ENCODE measurements around the gene DNASE1L3. TPM values are rescaled to one million over a fixed set of nuclear protein-coding genes. Genes with fewer than 3 reads are reported as not detected.
"Not testable (repeated sequence)": the region's sequence is repeated elsewhere in the genome, so short reads cannot be mapped to it uniquely, and the experiment has no call there.

The DNASE1L3 gene
- total RNA-seq, 4 donors from 2014 or later = 0.80 to 2.9 (median 2.2) TPM; not detected in 1

GRCh38 chr3:58249358-58250092 is 38.8 kb upstream of the DNASE1L3 start:
- Histone ChIP-seq H3K27ac (replicated peaks in 1 of 4) (peak overlapping the region in 2 of 4 donors; percentile 16 to 22), H3K4me1 (peaks cover 6 to 51% (median 40%) of the 10 kb centered on the region in 4 donors), H3K9me3 (no peaks in the 10 kb centered on the region), H3K27me3 (no peaks in the 10 kb centered on the region), H3K4me3 (no peak overlapping the region), H3K36me3 (no peaks in the 10 kb centered on the region)
- TF ChIP-seq POLR2A (IDR thresholded peaks at IDR 0.05; ENCODE audit: low read depth) (no peak), POLR2AphosphoS5 (IDR thresholded peaks at IDR 0.05) (no peak), CTCF (IDR thresholded peaks at IDR 0.05) (no peak), EP300 (IDR thresholded peaks at IDR 0.05) (no peak)
- DNase-seq (ENCODE audit: extremely low spot score) = no peak
- intact Hi-C loops (cut with DNase I) = no loop called here
- 63% methylated on average over 7 of the region's 7 CpGs for WGBS

DNA sequence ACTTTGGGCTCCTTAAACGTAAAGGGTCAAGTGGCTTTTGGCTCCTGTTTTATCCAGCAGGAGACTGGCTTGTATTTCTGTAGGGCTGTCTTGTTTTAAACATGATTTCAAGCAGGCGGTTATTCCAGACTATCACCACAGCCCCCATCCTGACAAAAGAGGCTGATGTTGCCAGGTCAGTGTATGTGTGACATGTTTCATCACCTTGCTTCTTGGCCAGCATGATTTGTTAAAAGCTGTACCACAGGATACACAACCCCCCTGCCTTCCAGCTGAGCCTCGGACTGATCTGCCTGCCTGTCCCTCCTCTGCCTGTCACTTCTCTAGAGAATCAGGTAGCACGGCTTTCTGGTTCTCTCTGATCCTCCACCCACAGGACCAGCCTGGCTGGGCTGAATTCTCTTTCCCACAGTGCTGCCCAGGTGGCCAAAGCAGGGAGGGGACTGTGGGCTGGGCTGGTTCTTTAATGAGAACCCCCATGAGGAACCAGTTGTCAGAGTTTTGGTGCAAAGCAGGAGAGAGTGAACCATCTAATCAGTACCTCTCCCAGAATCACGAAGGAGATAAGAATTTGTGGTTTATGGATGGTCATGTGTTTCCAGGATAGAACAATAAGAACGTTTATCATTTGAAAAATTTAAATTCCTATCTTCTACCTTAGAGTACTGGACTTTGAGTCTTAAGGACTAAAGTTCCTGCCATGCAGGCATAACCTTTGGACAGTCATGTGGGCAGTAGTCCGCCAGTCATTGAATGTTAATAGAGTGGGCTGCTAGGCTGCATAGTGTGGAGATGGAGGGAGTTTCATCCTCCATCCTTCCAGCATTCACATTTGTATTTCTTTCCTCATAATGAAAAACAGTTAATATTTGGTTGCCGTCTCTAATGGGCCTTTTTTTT is 35.6 kb upstream of the DNASE1L3 start:
- Histone ChIP-seq H3K36me3 (no peaks in the 10 kb centered on the region), H3K4me1 (peaks cover 6 to 27% (median 22%) of the 10 kb centered on the region in 4 donors), H3K9me3 (no peaks in the 10 kb centered on the region), H3K27ac (replicated peaks in 1 of 4) (no peak overlapping the region), H3K27me3 (no peaks in the 10 kb centered on the region), H3K4me3 (no peak overlapping the region)
- WGBS = 82% methylated on average over 8 of the region's 8 CpGs
- DNase-seq (ENCODE audit: extremely low spot score) = no peak
- no peak for TF ChIP-seq EP300 (IDR thresholded peaks at IDR 0.05)
- TF ChIP-seq POLR2A (IDR thresholded peaks at IDR 0.05; ENCODE audit: low read depth) = no peak
- TF ChIP-seq POLR2AphosphoS5 (IDR thresholded peaks at IDR 0.05) = no peak
- TF ChIP-seq CTCF (IDR thresholded peaks at IDR 0.05) = no peak
- intact Hi-C loops (cut with DNase I) = no loop called here

DNA sequence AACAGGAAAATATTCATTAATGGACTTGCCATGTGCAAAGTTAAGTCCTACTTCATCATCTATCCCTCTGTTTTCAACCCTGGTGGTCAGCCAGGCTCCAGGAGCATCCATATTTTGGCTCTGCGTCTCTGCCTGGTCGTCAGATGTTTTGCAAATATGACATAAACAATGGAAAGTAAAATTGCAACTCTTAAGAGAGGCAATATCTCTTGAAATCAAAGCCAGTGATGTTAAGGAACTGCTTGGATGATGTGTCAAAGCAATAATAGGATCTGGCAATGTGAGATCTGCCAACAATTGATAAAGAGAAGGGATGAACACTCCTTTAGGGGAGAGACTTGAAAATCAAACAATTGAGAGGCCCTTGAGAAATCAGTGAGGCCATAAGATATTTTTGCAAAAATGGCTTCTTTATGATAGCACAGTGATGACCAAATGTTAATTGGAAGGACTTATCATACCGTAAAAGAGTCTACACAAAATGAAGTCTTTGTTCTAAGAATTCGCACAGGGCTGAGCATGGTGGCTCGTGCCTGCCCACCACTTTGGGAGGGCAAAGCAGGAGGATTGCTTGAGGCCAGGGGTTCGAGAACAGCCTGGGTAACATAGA is 33.3 kb upstream of the DNASE1L3 start:
- Histone ChIP-seq H3K27ac (replicated peaks in 1 of 4) (no peak overlapping the region), H3K9me3 (no peaks in the 10 kb centered on the region), H3K4me3 (no peak overlapping the region), H3K4me1 (peaks cover 6 to 16% (median 10%) of the 10 kb centered on the region in 4 donors), H3K27me3 (no peaks in the 10 kb centered on the region), H3K36me3 (no peaks in the 10 kb centered on the region)
- TF ChIP-seq CTCF (IDR thresholded peaks at IDR 0.05) (no peak), EP300 (IDR thresholded peaks at IDR 0.05) (no peak), POLR2A (IDR thresholded peaks at IDR 0.05; ENCODE audit: low read depth) (no peak), POLR2AphosphoS5 (IDR thresholded peaks at IDR 0.05) (no peak)
- intact Hi-C loops (cut with DNase I) = no loop called here
- WGBS = 87% methylated on average over 6 of the region's 6 CpGs
- DNase-seq (ENCODE audit: extremely low spot score) = no peak

- H3K4me3 ChIP-seq; H3K27ac ChIP-seq (replicated peaks in 1 of 4); H3K36me3 ChIP-seq; H3K9me3 ChIP-seq; DNase-seq (ENCODE audit: extremely low spot score); H3K27me3 ChIP-seq; intact Hi-C loops (cut with DNase I): not testable (repeated sequence)
- 73% methylated on average over 4 of the region's 4 CpGs for WGBS
- peaks cover 16 to 25% (median 19%) of the 10 kb centered on the region in 4 donors for H3K4me1 ChIP-seq
Measured at GRCh38 chr3:58242860-58243259, 32.1 kb upstream of the DNASE1L3 start.

- Histone ChIP-seq H3K4me1 (peaks cover 16 to 25% (median 19%) of the 10 kb centered on the region in 4 donors), H3K36me3 (no peaks in the 10 kb centered on the region), H3K9me3 (no peaks in the 10 kb centered on the region), H3K4me3 (no peak overlapping the region), H3K27me3 (no peaks in the 10 kb centered on the region), H3K27ac (replicated peaks in 1 of 4) (no peak overlapping the region)
- 63% methylated on average over 1 of the region's 1 CpG for WGBS
- no peak for DNase-seq (ENCODE audit: extremely low spot score)
- intact Hi-C loops (cut with DNase I) = no loop called here
- TF ChIP-seq CTCF (IDR thresholded peaks at IDR 0.05) (no peak), POLR2A (IDR thresholded peaks at IDR 0.05; ENCODE audit: low read depth) (no peak), EP300 (IDR thresholded peaks at IDR 0.05) (no peak), POLR2AphosphoS5 (IDR thresholded peaks at IDR 0.05) (no peak)
Measured at GRCh38 chr3:58242340-58242739, 31.6 kb upstream of the DNASE1L3 start.

Data from esophagus muscularis mucosa (tissue), 4 donors.